GDM1 (cell line): ENCODE measurements around the gene TMEM132D.

ENCODE experiments used
- DNase-seq: peaks from one replicate; lab custom pipeline; 2025; lab: John Stamatoyannopoulos, UW

TMEM132D gene

DNA sequence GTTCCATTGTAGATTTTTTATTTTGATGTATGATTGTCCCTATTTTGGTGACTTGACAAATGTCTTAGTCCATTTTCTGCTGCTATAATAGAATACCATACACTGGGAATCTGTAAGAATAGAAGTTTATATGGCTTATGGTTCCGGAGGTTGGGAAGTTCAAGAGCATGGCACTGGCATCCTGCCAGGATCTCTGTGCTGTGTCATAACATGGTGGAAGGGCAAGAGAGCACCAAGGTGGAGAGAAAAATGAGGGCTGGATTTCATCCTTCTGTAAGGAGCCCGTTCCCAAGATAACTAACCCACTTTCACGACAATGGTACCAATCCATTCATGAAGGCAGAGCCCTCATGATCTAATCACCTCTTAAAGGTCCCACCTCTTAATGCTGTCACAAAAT is 176.7 kb downstream of the TMEM132D start:
- DNase-seq = no peak

DNA sequence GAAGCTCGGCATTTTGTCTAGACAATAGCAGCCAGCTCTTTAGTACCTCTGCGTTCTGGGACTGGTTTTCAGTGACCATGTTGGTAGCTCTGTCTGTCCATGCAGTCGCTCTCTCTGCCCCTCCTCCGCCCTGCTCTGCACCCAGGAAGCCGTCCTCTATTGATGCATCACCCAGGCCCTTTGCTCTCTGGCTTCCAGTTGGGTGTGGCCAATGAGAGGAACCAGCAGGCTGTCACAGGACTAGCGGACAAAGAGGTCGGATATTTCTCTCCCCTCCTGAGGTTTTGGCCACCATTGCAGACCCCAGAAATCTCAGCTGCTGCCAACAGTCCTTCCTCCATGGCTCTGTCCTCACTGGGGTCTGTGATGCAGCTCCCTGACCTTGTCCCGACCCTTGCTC is 180.6 kb downstream of the TMEM132D start:
- no peak for DNase-seq

DNA sequence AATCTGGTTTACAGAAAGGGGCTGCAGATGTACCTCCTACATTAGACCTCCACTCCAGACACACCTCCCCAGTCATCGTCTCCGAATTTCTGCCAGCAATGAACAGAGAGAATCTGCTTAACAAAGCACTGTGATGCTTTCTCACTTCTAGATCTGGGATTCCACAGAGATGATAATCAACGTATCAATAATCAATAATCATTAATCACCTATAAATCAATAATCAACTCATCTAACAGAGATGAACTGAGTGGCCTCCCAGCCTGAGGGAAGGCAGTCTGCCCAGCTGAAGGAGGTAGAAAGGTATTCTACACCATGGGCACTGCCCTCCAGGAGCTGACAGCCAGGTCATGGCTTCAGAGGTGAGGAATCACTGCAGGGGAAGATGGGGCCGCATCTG is 183.2 kb downstream of the TMEM132D start:
- DNase-seq = no peak

DNA sequence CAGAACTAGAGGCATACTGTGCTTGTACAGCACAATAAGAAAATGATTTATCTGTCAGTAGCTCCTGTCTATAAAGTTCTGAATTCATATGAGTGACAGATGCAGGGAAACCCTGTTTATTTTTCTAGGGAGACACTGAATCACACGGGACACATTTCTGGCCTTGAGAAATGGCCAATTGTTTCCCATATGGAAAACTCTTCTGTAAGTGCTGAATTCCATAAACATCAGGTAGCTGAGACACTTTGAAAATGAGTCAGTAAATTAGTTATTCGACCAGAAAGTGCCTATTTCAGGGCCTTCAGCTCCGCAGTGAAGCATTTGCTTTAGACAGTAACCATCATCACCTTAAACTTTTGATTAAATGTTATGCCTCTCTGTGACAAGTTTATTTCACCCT is 184.4 kb downstream of the TMEM132D start:
- no peak for DNase-seq

DNA sequence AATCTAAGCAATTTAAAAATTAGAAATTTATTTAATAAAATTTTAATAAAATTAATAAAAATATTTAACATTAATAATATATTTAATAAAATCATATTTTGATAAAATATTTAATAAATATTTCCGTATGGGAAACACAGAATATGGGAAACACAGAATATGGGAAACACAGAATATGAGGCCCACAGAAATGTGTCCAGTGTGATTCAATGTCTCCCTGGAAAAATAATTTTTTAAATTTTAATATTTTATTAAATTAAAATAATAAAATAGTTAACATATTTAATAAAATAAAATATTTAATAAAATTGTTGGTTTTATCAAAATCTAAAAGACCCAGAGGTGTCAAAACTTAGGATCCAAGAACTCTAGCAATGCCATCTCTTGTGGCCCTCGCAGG is 186.4 kb downstream of the TMEM132D start:
- DNase-seq = no peak

DNA sequence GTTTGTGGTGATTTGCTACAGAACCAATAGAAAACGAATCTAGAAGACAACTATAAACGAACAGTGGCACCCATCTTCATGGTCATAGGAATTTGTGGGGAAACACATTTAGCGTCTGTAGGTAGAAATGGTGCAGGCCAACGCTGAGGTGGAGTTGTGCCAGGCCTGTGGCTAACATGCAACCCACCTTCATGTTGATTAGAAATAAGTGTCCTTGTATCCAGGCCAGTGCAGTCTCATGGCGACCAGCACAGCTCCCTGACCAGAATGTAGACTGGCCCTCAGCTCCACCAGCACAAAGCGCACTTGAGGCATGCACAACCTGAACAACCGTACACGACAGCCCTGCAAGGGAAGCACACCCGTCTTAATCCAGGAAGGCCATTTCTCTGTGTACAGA is 187.0 kb downstream of the TMEM132D start:
- DNase-seq = no peak

DNA sequence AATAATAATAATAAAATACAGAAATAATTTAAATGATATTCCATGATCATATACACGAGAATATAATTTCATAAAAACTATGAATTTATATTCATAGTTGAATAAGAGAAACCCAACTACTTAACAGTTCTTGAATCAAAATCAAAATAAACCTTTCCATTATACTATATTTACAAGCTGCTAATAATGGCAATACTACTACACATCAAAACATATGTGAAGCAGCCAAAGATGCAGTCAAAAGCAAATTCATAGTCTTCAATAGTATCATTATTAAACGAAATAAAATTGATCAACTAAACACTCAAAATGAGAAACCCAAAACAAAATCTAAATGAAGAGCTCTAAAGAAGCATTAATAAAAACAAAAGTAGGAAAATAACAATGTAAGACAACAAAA is 197.1 kb downstream of the TMEM132D start:
- no peak for DNase-seq

DNA sequence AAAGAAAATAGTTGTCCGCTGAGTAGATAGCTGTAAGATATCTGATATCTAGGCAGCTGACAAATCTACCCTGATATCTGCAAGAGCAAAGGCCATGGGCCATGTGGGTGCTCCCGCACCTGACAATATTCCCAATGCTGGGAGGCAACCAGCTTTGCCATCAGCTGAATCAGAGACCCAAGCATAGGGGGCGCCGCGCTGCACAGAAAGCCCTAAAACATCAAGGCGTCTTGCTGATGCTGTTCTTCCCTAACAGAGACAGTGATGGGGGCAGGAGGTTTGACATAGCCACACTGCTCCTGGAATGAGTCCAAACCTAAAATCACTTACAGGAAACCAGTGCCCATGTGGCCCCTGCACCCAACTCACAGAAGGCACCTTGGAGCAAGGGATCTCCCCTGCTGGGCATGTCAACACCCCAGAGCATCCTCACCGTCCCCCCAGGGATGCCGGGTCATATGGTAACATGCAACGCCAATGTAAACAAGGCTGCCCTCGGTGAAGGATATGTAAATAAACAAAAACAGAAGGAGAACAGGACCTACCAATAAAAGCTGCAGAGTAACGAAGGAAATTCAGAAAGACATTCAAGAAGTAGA is 199.5 kb downstream of the TMEM132D start:
- no peak for DNase-seq

DNA sequence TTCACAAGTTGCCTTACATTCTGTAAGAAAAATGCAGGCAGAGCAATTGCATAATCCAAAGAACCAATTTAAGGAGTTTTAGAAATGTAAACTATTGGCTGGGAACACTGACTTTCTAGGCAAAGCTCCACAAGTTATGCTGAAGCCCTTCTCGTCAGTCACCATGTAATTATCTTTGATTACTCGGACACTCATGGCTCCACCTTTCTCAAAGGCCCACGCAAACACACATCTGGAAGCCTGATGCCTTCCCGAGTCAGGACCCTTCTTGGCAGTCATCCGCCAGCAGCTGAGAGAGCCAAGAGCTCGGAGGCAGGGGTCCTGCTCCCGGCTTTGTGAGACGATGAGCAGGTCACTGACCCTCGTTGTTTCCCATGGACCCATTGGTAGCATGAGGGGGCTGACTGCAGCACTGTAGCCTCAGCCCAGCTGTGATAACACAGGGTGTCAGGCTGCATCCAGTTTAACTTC is 202.2 kb downstream of the TMEM132D start:
- no peak for DNase-seq

DNA sequence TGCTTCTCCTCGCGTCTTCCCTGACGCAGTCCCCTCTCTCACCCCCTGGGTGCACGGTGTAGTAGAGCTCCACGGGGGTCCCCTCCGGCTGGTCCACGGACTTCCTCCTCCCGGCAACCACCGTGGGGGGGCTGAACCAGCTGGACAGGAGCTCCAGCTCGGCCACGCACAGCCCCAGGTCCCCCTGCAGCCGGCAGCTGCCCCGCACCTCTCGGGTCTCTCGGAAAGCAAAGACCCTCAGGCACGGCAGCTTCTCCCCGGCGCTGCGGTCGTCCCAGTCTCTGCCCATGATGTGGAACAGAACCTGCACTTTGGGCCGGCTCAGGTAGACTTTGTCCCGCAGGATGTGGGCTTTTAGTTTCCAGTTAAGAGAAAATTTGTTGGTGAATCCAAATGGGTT is 203.8 kb downstream of the TMEM132D start:
- DNase-seq = no peak

DNA sequence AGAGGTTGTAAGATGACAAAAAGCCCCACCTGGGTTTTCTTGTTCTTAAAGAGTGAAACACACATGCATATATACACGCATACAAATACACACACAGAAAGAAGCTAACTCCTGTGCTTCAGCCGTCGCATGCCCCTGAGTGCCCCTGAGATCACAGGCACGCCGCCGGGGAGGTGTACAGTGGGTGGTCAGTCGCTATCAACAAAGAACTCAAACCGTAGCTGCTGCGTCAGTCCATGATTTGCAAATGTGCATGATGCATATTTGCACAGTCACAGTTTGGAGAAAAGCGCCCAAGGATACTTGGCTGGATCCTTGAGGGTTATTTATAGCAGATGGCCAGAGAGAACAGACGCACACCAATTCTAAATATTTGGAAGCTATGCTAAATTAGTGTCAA is 206.9 kb downstream of the TMEM132D start:
- DNase-seq = no peak

DNA sequence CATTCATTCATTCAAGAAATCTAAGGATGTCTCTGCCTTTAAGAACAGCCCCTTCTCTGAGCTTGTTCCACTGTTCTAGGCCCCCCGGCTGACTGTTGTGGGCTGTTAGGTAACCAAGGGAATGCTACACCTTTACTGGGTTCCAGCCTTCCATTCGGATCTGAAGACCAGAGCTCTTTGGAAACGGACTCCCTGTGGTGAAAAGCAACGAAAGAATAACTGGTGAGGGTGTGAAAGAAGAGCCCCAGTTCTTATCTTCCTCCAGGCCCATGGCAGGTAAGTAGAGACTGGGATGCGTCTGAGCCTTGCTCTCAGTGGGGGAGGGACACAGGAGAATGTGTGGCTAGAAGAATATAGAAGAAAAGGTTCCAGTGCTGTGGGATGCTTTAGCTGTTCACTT is 207.4 kb downstream of the TMEM132D start:
- DNase-seq = no peak

DNA sequence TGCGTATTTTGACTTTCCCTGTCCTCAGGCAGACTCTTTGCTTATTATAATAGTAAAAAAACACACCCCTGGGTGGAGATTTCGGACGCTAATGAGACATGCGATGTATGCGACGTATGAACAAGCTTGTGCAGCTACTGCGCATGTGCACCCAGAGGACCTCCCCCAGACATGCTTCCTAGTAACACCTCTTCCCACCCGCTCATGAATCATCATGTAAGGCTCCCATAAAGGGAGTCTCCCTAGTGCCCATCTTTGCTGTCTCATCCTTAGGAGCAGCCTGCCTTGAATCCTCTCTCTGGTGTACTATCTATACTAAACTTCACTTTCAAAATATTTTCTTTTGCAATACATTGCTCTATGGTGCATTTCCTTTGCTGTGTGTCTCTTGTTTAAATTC is 210.1 kb downstream of the TMEM132D start:
- no peak for DNase-seq

DNA sequence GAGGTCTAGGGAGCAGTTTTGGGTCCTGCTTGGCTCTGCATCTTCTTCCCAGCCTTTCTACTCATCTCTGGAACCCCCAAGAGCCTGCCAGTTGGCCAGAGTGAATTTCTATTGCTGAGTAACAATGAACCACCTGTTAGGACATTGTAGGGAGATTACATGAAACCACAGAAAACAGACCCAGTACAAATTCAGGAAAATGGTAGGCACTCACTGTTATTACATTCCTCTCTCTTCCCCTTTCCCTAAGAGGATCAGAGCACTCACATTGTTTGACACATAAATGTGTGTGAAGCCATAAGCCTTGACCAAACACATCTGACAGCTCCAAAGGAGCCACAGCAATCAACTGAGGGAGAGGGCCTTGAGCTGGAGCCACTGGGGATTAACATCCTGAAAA is 216.1 kb downstream of the TMEM132D start:
- no peak for DNase-seq

DNA sequence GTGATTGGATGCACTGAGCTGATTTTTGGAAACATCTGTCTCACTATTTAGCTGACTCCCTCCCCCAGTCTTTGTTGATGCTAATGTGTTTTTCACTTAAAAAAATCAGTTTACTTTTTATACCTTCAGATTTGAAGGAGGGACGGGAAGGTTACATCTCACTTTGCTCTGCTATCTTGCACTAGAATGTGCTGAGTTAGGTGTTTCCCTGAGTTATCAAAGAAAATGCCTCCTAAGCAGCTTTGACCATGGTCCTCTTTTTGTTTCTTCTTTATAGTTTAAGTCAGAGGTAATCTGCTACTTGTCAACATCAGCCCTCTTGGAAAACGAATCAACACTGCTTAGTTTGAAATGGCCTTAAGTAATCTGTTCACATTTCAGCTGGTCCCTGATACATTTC is 222.0 kb downstream of the TMEM132D start:
- no peak for DNase-seq

DNA sequence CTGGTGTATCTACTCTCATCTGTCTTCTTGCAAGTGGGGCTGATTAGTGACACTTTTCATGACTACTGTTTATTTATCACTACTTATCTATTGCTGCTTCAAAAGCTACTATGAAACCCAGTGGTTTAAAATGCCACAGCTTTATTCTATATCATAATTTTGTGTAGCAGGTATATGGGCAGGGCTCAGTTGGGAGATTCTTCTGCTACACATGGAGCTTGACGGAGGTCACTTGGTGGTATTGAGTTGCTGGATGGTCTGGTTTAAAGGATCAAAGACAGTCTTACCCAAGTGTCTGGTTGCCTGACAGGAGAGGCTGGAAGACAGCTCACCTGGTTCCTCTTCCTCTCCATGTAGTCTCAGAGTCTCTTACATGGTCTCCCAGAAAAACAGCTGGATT is 222.7 kb downstream of the TMEM132D start:
- DNase-seq = no peak

DNA sequence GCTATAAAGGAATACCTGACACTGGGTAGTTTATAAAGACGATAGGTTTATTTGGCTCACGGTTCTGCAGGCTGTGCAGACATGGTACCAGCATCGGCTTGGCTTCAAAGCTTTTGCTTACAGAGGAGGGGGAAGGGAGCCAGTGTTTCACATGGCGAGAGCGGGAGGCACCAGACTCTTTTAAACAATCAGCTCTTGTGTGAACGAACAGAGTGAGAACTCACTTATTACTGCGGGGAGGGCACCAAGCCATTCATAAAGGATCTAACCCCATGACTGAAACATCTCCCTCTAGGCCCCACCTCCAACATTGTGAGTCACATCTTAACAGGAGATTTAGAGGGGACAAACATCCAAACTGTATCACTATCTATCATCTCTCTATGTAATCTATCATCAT is 227.4 kb downstream of the TMEM132D start:
- DNase-seq = no peak

DNA sequence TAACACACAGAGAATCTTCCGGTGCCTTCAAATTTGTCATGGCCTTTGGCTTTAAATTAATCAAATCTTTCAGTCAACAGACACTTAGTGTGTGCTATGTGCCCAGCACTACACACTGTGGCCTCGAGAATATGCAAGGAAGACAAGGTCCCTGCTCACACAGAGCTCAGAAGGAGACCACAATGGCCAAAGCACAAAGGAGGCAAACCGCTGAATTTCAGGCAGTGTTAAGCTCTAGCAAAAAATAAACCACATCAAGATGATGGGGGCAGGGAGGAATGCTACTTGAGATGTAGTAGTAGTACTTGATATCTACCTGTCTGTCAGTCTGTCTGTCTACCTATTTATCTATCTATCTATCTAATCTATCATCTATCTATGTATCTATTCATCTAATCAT is 227.9 kb downstream of the TMEM132D start:
- no peak for DNase-seq

DNA sequence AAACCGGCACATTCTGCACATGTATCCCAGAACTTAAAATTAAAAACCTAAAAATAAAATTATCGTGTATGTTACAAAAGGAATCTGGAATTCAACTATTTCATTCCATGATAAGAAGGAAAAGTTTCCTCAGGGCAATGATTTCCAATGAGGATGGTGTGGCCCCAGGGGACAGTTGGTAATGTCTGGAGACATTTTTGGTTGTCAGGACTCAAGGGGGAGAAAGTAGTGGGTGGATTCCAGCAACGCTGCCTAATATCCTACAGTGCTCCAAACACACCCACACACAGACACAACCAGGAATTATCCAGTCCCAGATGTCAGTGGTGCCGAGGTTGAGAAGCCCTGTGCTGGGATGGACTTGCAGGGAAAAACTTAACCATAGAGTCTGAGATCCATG is 228.3 kb downstream of the TMEM132D start:
- DNase-seq = no peak

DNA sequence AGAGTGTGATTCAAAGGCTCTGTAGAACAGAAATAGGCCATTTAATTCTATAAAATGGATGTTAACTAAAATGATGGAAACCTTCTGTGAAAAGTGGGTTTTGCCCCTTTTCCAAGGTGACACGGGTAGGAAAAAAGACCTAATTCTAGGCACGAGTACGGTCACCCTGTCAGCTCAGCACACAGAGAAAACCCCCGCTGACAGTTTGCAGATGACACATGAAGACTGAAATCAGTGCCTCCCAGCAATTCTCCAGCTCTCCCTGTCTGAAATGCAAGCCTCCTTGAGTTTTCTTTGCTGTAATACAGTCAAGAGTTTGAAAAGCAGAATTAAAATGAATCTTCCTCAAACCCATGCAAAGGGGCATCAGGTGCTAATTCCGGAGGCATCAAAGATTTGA is 230.0 kb downstream of the TMEM132D start:
- no peak for DNase-seq

DNA sequence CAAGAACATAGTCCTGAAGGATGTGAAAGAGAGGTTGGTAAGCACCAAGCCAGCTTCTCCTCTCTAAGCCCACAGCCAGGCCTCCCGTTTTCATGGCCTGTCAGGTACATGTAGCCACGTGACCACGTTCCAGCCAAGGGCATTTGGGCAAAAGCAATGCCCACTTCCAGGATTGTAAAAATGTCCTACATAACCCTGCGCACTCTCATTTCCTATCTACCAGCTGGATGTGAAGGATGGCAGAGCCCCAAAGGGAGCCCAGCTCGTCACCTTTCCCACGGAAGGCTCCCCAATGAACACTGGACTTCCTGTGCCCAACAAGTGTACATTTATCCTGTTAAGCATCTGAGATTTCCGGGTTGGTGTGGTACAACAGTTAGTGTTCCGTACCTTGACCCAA is 231.7 kb downstream of the TMEM132D start:
- no peak for DNase-seq

DNA sequence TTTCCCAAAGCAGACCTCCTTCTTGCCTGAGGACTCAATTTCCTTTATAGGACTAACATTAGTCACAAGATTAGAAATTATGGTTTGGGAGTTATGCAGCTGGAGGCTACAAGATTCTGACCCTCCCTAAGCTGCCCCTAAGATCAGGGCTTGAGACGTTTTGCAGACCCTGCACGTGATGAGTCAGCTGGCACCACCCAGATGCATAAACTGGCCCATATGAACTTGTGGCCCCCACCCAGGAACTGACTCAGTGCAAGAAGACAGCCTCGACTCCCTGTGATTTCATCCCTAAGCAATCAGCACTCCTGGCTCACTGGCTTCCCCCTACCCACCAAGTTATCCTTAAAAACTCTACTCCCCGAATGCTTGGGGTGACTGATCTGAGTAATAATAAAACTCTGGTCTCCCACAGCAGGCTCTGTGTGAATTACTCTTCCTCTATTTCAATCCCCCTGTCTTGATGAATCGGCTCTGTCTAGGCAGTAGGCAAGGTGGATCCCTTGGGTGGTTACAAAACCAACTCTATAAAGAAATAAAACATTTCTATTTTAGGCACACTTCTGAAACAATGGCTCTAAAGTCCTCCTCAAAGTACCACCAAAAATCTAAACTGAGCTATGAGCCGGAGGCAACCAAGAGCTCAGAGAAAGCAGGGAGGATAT is 233.4 kb downstream of the TMEM132D start:
- no peak for DNase-seq

DNA sequence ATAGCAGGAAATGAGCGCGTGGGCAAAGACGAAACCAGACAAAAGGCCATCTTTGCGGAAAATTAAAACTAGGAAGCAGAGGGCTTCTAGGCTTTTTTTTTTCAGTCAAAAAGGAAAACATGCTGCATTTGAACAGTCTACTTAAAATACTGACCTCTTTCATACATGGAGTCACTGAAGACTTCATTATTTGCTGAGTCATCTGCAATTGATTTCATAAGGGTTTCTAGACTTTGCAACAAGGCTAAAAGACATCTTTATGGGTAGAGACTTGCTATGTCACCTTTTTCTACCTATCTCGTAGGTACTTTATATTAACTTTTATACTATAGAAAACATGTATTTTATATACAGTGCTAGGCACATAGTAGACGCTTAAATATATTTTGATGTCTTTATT is 238.4 kb downstream of the TMEM132D start:
- DNase-seq = no peak

DNA sequence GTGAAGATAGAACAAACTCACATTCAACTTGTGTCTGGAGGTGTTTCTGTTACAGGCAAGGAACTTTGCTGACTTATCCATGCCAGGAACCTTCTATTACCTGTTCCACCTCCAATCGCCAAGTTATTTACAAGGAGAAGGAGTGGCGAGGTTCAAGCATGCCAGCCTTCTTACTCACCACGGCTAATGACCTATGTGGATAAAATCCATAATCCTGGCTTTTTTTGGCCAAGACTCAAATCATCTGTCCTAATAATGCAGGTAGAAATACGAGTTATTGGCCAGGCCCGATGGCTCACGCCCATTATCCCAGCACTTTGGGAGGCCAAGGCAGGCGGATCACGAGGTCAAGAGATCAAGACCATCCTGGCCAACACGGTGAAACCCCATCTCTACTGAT is 241.6 kb downstream of the TMEM132D start:
- DNase-seq = no peak
